ENCODE results near the gene GPR26.

GPR26 gene, protein sequence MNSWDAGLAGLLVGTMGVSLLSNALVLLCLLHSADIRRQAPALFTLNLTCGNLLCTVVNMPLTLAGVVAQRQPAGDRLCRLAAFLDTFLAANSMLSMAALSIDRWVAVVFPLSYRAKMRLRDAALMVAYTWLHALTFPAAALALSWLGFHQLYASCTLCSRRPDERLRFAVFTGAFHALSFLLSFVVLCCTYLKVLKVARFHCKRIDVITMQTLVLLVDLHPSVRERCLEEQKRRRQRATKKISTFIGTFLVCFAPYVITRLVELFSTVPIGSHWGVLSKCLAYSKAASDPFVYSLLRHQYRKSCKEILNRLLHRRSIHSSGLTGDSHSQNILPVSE

GRCh38 chr10:123666318-123667236, at the start of gene GPR26:
TSS of gene GPR26 (plus strand) at chr10:123666355. CDS start at chr10:123666408, 53 bp downstream.
- DNase-seq, result no peak

- DNase-seq, result no peak
Measured at GRCh38 chr10:123618224-123618623, 47.9 kb upstream of the GPR26 start.

- DNase-seq, result no peak
Measured at GRCh38 chr10:123619067-123619855, 46.9 kb upstream of the GPR26 start.

GRCh38 chr10:123620621-123621020, 45.5 kb upstream of the GPR26 start:
- DNase-seq, result no peak

- DNase-seq, result no peak
Measured at GRCh38 chr10:123621492-123621891, 44.7 kb upstream of the GPR26 start.

- no peak for DNase-seq
Measured at GRCh38 chr10:123621916-123622315, 44.2 kb upstream of the GPR26 start.

- DNase-seq, result no peak
Measured at GRCh38 chr10:123622381-123622780, 43.8 kb upstream of the GPR26 start.

- DNase-seq, result no peak
Measured at GRCh38 chr10:123624086-123624485, 42.1 kb upstream of the GPR26 start.

DNA sequence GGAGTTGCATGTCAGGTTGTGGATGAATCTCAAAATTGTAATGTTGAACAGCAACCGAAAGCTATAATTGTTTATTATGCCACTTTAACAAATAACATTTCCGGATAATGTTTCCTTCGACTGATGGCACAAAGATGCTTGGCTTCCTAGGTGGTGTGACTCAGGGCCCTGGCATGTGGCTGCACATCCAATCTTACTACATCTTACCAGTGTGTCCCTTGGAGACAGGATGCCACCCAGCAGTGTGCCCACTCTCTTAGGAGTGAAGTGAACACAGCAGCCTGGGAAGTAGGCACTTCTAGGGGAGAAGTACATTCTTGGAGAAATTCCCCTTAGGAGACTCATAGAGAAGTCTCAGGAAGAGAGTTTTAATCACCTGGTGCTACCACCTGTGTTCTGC, 33.0 kb upstream of the GPR26 start:
- DNase-seq, result no peak

GRCh38 chr10:123633636-123634035, 32.5 kb upstream of the GPR26 start:
- DNase-seq, result no peak

DNA sequence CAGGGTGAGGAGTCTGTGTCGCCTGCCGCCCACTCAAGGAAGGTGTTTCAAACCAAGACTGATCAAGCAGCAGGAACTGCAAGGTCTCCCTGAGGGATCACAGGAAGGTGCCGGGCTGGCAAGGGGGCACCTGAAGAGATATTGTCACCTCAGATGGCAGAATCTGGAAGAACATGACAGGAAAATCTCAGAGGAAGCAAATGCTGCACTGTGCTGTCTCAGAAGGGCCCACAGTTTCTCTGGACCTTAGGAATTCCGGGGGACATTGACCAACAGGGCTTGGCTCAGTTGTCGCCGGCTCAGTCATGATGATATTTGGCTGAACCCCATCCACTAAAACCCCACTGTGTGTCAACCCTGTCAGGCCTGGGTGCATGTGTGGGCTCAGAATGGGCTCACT, 31.9 kb upstream of the GPR26 start:
- no peak for DNase-seq

- no peak for DNase-seq
Measured at GRCh38 chr10:123635131-123635530, 31.0 kb upstream of the GPR26 start.

- DNase-seq, result no peak
Measured at GRCh38 chr10:123635745-123636144, 30.4 kb upstream of the GPR26 start.

DNA sequence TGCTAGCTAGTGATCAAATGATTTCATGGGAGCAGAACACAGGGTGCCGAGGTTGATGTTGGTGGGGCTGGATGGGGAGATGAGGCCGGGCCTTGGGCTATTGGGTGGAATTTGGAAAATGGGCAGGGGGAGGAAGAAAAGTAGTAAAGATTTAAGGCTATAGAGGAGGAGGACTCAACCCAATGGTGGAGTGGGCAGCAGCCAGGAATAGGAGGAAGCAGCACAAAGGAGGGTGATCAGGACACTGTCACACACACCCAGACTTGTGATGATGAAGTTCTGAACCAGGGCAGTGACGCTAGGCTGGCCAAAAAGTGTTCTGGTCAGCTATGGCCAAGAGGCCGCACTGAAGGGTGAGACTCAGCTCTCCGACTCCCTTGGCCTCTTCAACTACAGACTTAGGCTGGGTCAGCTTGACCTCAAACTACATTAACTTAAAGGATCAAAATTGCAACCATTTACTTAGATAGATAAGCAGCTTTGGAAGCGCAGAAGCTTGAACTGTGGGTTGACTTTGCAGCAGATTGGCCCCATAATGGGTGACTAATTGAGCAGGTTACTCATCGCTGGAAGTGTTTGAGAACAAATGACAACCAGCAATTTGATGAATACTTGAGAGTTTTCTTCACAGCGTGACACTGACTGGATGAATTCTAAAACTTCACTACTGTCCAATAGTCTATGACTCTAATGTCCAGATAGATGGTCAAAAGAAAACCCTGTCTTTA, 29.4 kb upstream of the GPR26 start:
- DNase-seq, result no peak

GRCh38 chr10:123637326-123637880, 28.8 kb upstream of the GPR26 start:
- DNase-seq, result no peak

- DNase-seq, result no peak
Measured at GRCh38 chr10:123639131-123639530, 27.0 kb upstream of the GPR26 start.

DNA sequence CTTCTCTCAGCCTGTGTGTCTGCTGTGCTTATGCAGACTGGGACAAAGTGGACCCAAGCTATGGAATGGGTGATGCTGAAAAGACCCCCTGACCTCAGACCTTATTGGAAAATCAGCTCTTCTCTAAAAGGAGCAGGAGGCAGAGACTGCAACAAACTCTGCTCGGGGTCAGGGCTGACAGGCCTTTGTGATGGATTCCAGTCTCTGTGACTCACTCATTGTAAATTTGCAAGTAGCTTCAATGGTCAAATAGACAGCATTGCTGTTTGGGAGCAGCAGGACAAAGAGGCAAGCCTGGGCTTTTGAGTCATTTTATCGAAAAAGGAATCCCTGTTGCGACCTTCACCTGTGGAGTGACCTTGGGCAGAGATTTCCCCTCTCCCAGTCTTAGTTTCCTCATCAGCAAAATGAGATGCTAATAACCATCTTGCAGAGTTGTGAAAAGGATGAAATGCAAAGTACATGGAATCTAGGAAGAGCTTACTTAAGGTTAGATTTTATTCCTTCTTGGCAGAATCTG, 26.1 kb upstream of the GPR26 start:
- DNase-seq, result no peak

GRCh38 chr10:123642293-123642692, 23.9 kb upstream of the GPR26 start:
- peak; percentile 1 for DNase-seq

DNA sequence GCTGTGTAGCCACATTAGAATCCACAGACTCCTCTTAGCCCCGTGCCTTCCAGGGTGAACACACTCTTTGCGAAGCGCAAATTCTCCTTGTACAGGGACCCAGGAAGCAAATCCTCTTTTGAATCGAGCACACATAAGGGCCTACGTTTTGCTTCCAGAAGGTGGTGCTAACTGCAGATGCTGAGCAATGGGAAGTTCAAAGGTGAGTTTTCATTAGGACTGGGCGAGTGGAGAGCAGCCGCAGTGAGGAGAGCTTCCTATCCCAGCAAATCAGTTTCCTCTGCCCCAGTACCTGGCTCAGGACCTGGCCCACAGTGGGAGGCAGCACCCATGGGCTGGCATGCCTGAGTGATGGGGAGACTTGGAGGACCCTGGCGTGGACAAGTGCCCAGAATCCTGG, 23.5 kb upstream of the GPR26 start:
- DNase-seq, result no peak

GRCh38 chr10:123643315-123643714, 22.8 kb upstream of the GPR26 start:
- no peak for DNase-seq

DNA sequence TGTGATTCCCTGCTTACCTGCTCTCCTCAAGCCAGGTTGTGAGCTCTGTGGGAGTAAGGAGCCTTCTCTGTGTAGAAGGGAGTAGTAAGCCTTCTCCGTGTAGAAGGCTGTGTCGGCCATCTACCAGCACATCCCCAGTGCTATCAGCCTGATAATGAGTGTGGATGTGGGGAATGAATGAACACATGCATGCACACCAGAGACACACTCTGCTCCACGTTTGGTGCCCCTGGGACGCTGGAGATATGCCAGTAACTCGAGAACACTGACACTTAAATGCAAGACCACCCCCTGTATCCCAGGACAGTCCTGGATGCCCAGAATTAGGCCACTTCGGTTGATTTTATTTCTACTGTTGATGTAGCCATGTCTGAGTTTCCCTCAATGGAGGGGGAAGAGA, 21.1 kb upstream of the GPR26 start:
- no peak for DNase-seq

- no peak for DNase-seq
Measured at GRCh38 chr10:123645615-123646014, 20.5 kb upstream of the GPR26 start.

All from NCI-H446 treated with DMSO at 0.1 percent for 48 hours (cell line).